Activated T-cell treated with anti-CD3 and anti-CD28 coated beads, Interleukin-2, amount 50 U/mL, for 4 hours (primary cell): ENCODE results near the gene ZBTB44. TPM values are rescaled to one million over a fixed set of nuclear protein-coding genes. Genes with fewer than 3 reads are reported as not detected.
A peak's percentile ranks its signal among the peaks of the same experiment; 100 is the strongest.

Experiments used
- ATAC-seq, 2 donors: fragments of 200-7000 bp; cut with Tn5 transposase; one replicate each; pipeline ENCODE4 v1.10.0; 2021
- DNase-seq: peaks from one replicate; pipeline ENCODE4 v3.0.0-alpha.2; 2020
- H3K27me3 Mint-ChIP-seq: one replicate; pipeline ENCODE4 v1.8.0; 2021; ENCODE audit warnings: low read depth, mixed read lengths
- H3K36me3 Mint-ChIP-seq: one replicate; pipeline ENCODE4 v1.8.0; 2022; ENCODE audit warnings: mixed read lengths; ENCODE audit not compliant: insufficient read depth
- H3K4me1 Mint-ChIP-seq: one replicate; pipeline ENCODE4 v1.8.0; 2021; ENCODE audit warnings: low read depth, mixed read lengths
- H3K4me3 Mint-ChIP-seq: one replicate; pipeline ENCODE4 v1.8.0; 2021; ENCODE audit warnings: mild to moderate bottlenecking, moderate library complexity, mixed read lengths
- H3K9me3 Mint-ChIP-seq: one replicate; pipeline ENCODE4 v1.8.0; 2021; ENCODE audit warnings: mixed read lengths
- total RNA-seq, 3 donors: library from RNA; stranded (reverse); gene quantifications; one replicate each; pipeline ENCODE4 v1.2.1, GENCODE V29; 2021

ZBTB44 gene
- total RNA-seq, 3 donors from 2014 or later: 31.6 to 32.7 (median 31.6) TPM

GRCh38 chr11:130323452-130324450 is 9.0 kb upstream of the ZBTB44 start:
- DNase-seq (no peak), ATAC-seq (no peak)
- peaks cover 4% of the 10 kb centered on the region for H3K36me3 Mint-ChIP-seq
- no peaks in the 10 kb centered on the region for H3K4me1 Mint-ChIP-seq
- no peaks in the 10 kb centered on the region for H3K27me3 Mint-ChIP-seq
- H3K4me3 Mint-ChIP-seq: no peak overlapping the region
- peaks cover 12% of the 10 kb centered on the region for H3K9me3 Mint-ChIP-seq

GRCh38 chr11:130322126-130322525 is 7.4 kb upstream of the ZBTB44 start:
- no peaks in the 10 kb centered on the region for H3K4me1 Mint-ChIP-seq

GRCh38 chr11:130318031-130318673 is 3.4 kb upstream of the ZBTB44 start:
- no peak for DNase-seq
- Mint-ChIP-seq H3K4me1 (peaks cover 19% of the 10 kb centered on the region), H3K36me3 (no peaks in the 10 kb centered on the region), H3K27me3 (no peaks in the 10 kb centered on the region), H3K4me3 (no peak overlapping the region), H3K9me3 (peaks cover 12% of the 10 kb centered on the region)
- no peak for ATAC-seq

More at GRCh38 chr11:130322126-130322525, 7.4 kb upstream of the ZBTB44 start:
- Mint-ChIP-seq H3K4me3 (no peak overlapping the region), H3K36me3 (peaks cover 2% of the 10 kb centered on the region), H3K27me3 (no peaks in the 10 kb centered on the region), H3K9me3 (peaks cover 12% of the 10 kb centered on the region)
- DNase-seq (no peak), ATAC-seq (no peak)

GRCh38 chr11:130315354-130315970 is 745 bp upstream of the ZBTB44 start:
- Mint-ChIP-seq H3K4me1 (peaks cover 36% of the 10 kb centered on the region), H3K36me3 (no peaks in the 10 kb centered on the region), H3K9me3 (no peaks in the 10 kb centered on the region), H3K4me3 (peak overlapping the region; percentile 84), H3K27me3 (no peaks in the 10 kb centered on the region)
- ATAC-seq (peak; percentile 9 to 17), DNase-seq (peak; percentile 36)

- DNase-seq: peak; percentile 59
- no peaks in the 10 kb centered on the region for H3K27me3 Mint-ChIP-seq
- H3K36me3 Mint-ChIP-seq: peaks cover 2% of the 10 kb centered on the region
- H3K4me3 Mint-ChIP-seq: peak overlapping the region; percentile 92
- no peaks in the 10 kb centered on the region for H3K9me3 Mint-ChIP-seq
- peak; percentile 76 to 79 for ATAC-seq
- peaks cover 42% of the 10 kb centered on the region for H3K4me1 Mint-ChIP-seq
These were observed 450 bp downstream of the ZBTB44 start for GRCh38 chr11:130314184-130314749.

- Mint-ChIP-seq H3K36me3 (peaks cover 5% of the 10 kb centered on the region), H3K27me3 (no peaks in the 10 kb centered on the region), H3K4me3 (peak overlapping the region; percentile 92), H3K4me1 (peaks cover 49% of the 10 kb centered on the region), H3K9me3 (no peaks in the 10 kb centered on the region)
- no peak for DNase-seq
- ATAC-seq: no peak
These were observed 1.1 kb downstream of the ZBTB44 start for GRCh38 chr11:130313383-130314183.

- peaks cover 52% of the 10 kb centered on the region for H3K4me1 Mint-ChIP-seq
- peak overlapping the region; percentile 92 for H3K4me3 Mint-ChIP-seq
- ATAC-seq: no peak
- H3K27me3 Mint-ChIP-seq: no peaks in the 10 kb centered on the region
- H3K9me3 Mint-ChIP-seq: no peaks in the 10 kb centered on the region
- DNase-seq: no peak
- peaks cover 8% of the 10 kb centered on the region for H3K36me3 Mint-ChIP-seq
These were observed 2.7 kb downstream of the ZBTB44 start for GRCh38 chr11:130312046-130312445.

GRCh38 chr11:130310622-130311021 is 4.1 kb downstream of the ZBTB44 start:
- ATAC-seq (no peak), DNase-seq (no peak)
- H3K9me3 Mint-ChIP-seq: no peaks in the 10 kb centered on the region
- H3K4me3 Mint-ChIP-seq: no peak overlapping the region
- peaks cover 52% of the 10 kb centered on the region for H3K4me1 Mint-ChIP-seq
- peaks cover 13% of the 10 kb centered on the region for H3K36me3 Mint-ChIP-seq
- H3K27me3 Mint-ChIP-seq: no peaks in the 10 kb centered on the region

GRCh38 chr11:130308886-130309285 is 5.8 kb downstream of the ZBTB44 start:
- DNase-seq (no peak), ATAC-seq (no peak)
- Mint-ChIP-seq H3K36me3 (peaks cover 17% of the 10 kb centered on the region), H3K27me3 (no peaks in the 10 kb centered on the region), H3K9me3 (peaks cover 4% of the 10 kb centered on the region), H3K4me3 (no peak overlapping the region), H3K4me1 (peaks cover 58% of the 10 kb centered on the region)

GRCh38 chr11:130308059-130308458 is 6.7 kb downstream of the ZBTB44 start:
- Mint-ChIP-seq H3K36me3 (peaks cover 17% of the 10 kb centered on the region), H3K4me1 (peaks cover 54% of the 10 kb centered on the region), H3K9me3 (peaks cover 4% of the 10 kb centered on the region), H3K4me3 (no peak overlapping the region), H3K27me3 (no peaks in the 10 kb centered on the region)
- DNase-seq: no peak
- no peak for ATAC-seq

- peaks cover 64% of the 10 kb centered on the region for H3K4me1 Mint-ChIP-seq
- H3K4me3 Mint-ChIP-seq: no peak overlapping the region
- DNase-seq (no peak), ATAC-seq (no peak)
- H3K9me3 Mint-ChIP-seq: peaks cover 4% of the 10 kb centered on the region
- H3K36me3 Mint-ChIP-seq: peaks cover 37% of the 10 kb centered on the region
- no peaks in the 10 kb centered on the region for H3K27me3 Mint-ChIP-seq
These were observed 10.1 kb downstream of the ZBTB44 start for GRCh38 chr11:130304651-130305050.

- no peak for DNase-seq
- Mint-ChIP-seq H3K4me1 (peaks cover 58% of the 10 kb centered on the region), H3K36me3 (peaks cover 36% of the 10 kb centered on the region), H3K27me3 (no peaks in the 10 kb centered on the region), H3K4me3 (no peak overlapping the region), H3K9me3 (peaks cover 4% of the 10 kb centered on the region)
- ATAC-seq: no peak
These were observed 13.7 kb downstream of the ZBTB44 start for GRCh38 chr11:130301002-130301401.

- Mint-ChIP-seq H3K27me3 (no peaks in the 10 kb centered on the region), H3K4me1 (peaks cover 56% of the 10 kb centered on the region), H3K9me3 (peaks cover 4% of the 10 kb centered on the region), H3K36me3 (peaks cover 41% of the 10 kb centered on the region), H3K4me3 (no peak overlapping the region)
- DNase-seq (no peak), ATAC-seq (no peak)
These were observed 14.2 kb downstream of the ZBTB44 start for GRCh38 chr11:130300567-130300966.
